Measurements from ENCODE around the gene CRACR2A.

Gene CRACR2A

DNA sequence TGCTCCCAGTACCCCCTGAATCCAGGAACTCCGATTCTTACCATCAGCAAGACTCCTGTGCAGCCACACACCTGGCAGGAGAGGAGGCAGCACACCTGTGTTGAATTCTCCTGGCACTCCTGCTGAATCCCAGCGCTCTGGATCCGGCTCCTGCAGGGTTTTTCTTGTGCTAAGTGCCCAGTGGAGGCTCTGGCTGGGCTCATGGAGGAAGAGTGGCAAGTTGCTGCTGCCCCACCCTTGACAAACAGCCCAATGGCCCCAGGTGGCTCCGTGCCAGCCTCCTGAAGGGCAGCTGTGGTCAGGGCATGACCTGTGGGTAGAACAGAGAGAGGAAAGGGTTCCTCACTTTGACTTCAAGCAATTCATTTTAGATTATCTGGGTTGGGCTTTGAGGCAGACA is 20.0 kb downstream of the CRACR2A start:
- H3K79me2 ChIP-seq (ENCODE audit: control insufficient read depth, insufficient read depth, low read length, poor library complexity), result no peaks in the 10 kb centered on the region
- no peak overlapping the region for H3K4ac ChIP-seq (ENCODE audit: low read depth, low read length)
- no peak overlapping the region for H2AK5ac ChIP-seq (ENCODE audit: low read length)
- H3K27me3 ChIP-seq (ENCODE audit: insufficient read depth, low read length), result no peaks in the 10 kb centered on the region
- H3K4me1 ChIP-seq (ENCODE audit: control insufficient read depth in 1 of 2, insufficient read depth in 2 of 2, low read length in 2 of 2), result no peaks in the 10 kb centered on the region
- H2BK120ac ChIP-seq (ENCODE audit: insufficient read depth, low read length, poor library complexity), result no peak overlapping the region
- no peak overlapping the region for H3K27ac ChIP-seq (ENCODE audit: low read depth, low read length)
- no peak for DNase-seq
- no peak overlapping the region for H3K18ac ChIP-seq (ENCODE audit: low read length)
- no peak overlapping the region for H4K12ac ChIP-seq (ENCODE audit: low read depth, low read length)
- H3K23ac ChIP-seq (ENCODE audit: low read length), result no peak overlapping the region
- H3K4me3 ChIP-seq (ENCODE audit: low read depth, low read length), result no peak overlapping the region
- H3K79me1 ChIP-seq (ENCODE audit: low read length), result no peaks in the 10 kb centered on the region
- H3K9ac ChIP-seq (ENCODE audit: low read length), result no peak overlapping the region
- no peak overlapping the region for H3K14ac ChIP-seq (ENCODE audit: low read length)
- no peak overlapping the region for H2BK12ac ChIP-seq (ENCODE audit: low read length)
- H3K4me2 ChIP-seq (ENCODE audit: low read length), result no peak overlapping the region
- no peaks in the 10 kb centered on the region for H3K36me3 ChIP-seq (ENCODE audit: control insufficient read depth in 1 of 2, insufficient read depth in 2 of 2, low read length in 2 of 2)
- no peak overlapping the region for H4K91ac ChIP-seq (ENCODE audit: low read depth, low read length)
- H3K9me3 ChIP-seq (ENCODE audit: insufficient read depth, low read depth, low read length), result peaks cover 2% of the 10 kb centered on the region
- no peak overlapping the region for H2AFZ ChIP-seq (ENCODE audit: insufficient read depth, low read length, poor library complexity)
- H2BK5ac ChIP-seq (ENCODE audit: low read depth, low read length, poor library complexity), result no peak overlapping the region
- H4K8ac ChIP-seq (ENCODE audit: low read depth, low read length), result no peak overlapping the region
- WGBS (ENCODE audit: extremely low coverage, insufficient coverage, insufficient read length), result no CpG with 5 or more reads among the region's 4 CpGs

DNA sequence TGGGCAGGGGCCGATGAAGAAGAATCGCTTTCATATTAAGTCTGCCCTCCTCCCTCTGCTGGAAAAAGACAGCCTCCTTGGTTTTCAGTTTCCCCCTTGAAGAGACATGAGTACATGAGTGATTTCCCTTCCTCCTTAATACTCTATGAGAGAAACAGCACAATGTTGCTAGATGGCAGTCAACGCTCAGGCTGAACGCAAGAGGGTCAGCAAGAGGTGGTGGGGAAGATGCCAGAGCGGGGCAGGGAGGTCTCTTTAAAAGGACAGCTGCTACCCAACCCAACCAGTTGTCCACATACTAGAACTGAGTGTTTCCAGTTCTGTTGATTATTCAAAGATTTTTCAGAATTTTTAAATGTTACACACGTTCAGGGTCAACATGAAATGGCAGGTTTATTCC is 22.8 kb downstream of the CRACR2A start:
- Histone ChIP-seq H3K4me1 (ENCODE audit: control insufficient read depth in 1 of 2, insufficient read depth in 2 of 2, low read length in 2 of 2) (no peaks in the 10 kb centered on the region), H2BK12ac (ENCODE audit: low read length) (no peak overlapping the region), H2BK5ac (ENCODE audit: low read depth, low read length, poor library complexity) (no peak overlapping the region), H2AK5ac (ENCODE audit: low read length) (no peak overlapping the region), H3K79me1 (ENCODE audit: low read length) (no peaks in the 10 kb centered on the region), H4K12ac (ENCODE audit: low read depth, low read length) (no peak overlapping the region), H4K91ac (ENCODE audit: low read depth, low read length) (no peak overlapping the region), H3K18ac (ENCODE audit: low read length) (no peak overlapping the region), H3K9me3 (ENCODE audit: insufficient read depth, low read depth, low read length) (peaks cover 2% of the 10 kb centered on the region), H3K9ac (ENCODE audit: low read length) (no peak overlapping the region), H3K36me3 (ENCODE audit: control insufficient read depth in 1 of 2, insufficient read depth in 2 of 2, low read length in 2 of 2) (no peaks in the 10 kb centered on the region), H2BK120ac (ENCODE audit: insufficient read depth, low read length, poor library complexity) (no peak overlapping the region), H3K4ac (ENCODE audit: low read depth, low read length) (no peak overlapping the region), H3K27me3 (ENCODE audit: insufficient read depth, low read length) (no peaks in the 10 kb centered on the region), H3K79me2 (ENCODE audit: control insufficient read depth, insufficient read depth, low read length, poor library complexity) (no peaks in the 10 kb centered on the region), H3K14ac (ENCODE audit: low read length) (no peak overlapping the region), H2AFZ (ENCODE audit: insufficient read depth, low read length, poor library complexity) (no peak overlapping the region), H3K4me2 (ENCODE audit: low read length) (no peak overlapping the region), H3K23ac (ENCODE audit: low read length) (no peak overlapping the region), H3K27ac (ENCODE audit: low read depth, low read length) (no peak overlapping the region), H3K4me3 (ENCODE audit: low read depth, low read length) (no peak overlapping the region), H4K8ac (ENCODE audit: low read depth, low read length) (no peak overlapping the region)
- no CpG with 5 or more reads among the region's 6 CpGs for WGBS (ENCODE audit: extremely low coverage, insufficient coverage, insufficient read length)
- DNase-seq, result no peak

DNA sequence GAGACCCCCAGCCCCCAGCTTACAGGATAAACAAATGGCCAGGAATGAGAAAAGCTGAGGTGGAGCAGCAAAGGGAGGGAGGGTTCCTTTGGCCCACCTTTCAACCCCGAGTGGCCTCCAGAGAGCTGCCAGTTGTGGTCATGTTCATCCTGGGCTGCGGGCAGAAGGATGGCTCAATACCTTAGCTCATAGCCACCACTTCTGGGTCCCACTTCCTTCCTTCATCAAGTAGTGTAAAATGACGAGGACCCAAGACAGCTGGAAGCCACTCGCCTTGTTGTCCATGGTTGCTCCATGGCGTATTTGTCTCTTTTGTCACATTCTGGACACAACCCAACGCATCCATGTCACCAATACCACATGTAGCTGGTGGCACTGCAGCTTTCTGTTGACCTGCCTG is 24.2 kb downstream of the CRACR2A start:
- no peak overlapping the region for H3K4me3 ChIP-seq (ENCODE audit: low read depth, low read length)
- H3K18ac ChIP-seq (ENCODE audit: low read length), result no peak overlapping the region
- H3K23ac ChIP-seq (ENCODE audit: low read length), result no peak overlapping the region
- no peak overlapping the region for H2BK120ac ChIP-seq (ENCODE audit: insufficient read depth, low read length, poor library complexity)
- H3K4me2 ChIP-seq (ENCODE audit: low read length), result no peak overlapping the region
- no peak overlapping the region for H2AK5ac ChIP-seq (ENCODE audit: low read length)
- no peak overlapping the region for H3K14ac ChIP-seq (ENCODE audit: low read length)
- H3K36me3 ChIP-seq (ENCODE audit: control insufficient read depth in 1 of 2, insufficient read depth in 2 of 2, low read length in 2 of 2), result no peaks in the 10 kb centered on the region
- H4K8ac ChIP-seq (ENCODE audit: low read depth, low read length), result no peak overlapping the region
- no peaks in the 10 kb centered on the region for H3K4me1 ChIP-seq (ENCODE audit: control insufficient read depth in 1 of 2, insufficient read depth in 2 of 2, low read length in 2 of 2)
- no peak overlapping the region for H2BK12ac ChIP-seq (ENCODE audit: low read length)
- no peak overlapping the region for H4K12ac ChIP-seq (ENCODE audit: low read depth, low read length)
- H3K27me3 ChIP-seq (ENCODE audit: insufficient read depth, low read length), result no peaks in the 10 kb centered on the region
- H2AFZ ChIP-seq (ENCODE audit: insufficient read depth, low read length, poor library complexity), result no peak overlapping the region
- H3K27ac ChIP-seq (ENCODE audit: low read depth, low read length), result no peak overlapping the region
- H3K4ac ChIP-seq (ENCODE audit: low read depth, low read length), result no peak overlapping the region
- DNase-seq, result no peak
- no CpG with 5 or more reads among the region's 6 CpGs for WGBS (ENCODE audit: extremely low coverage, insufficient coverage, insufficient read length)
- H3K9ac ChIP-seq (ENCODE audit: low read length), result no peak overlapping the region
- peaks cover 2% of the 10 kb centered on the region for H3K9me3 ChIP-seq (ENCODE audit: insufficient read depth, low read depth, low read length)
- no peaks in the 10 kb centered on the region for H3K79me2 ChIP-seq (ENCODE audit: control insufficient read depth, insufficient read depth, low read length, poor library complexity)
- no peak overlapping the region for H2BK5ac ChIP-seq (ENCODE audit: low read depth, low read length, poor library complexity)
- H3K79me1 ChIP-seq (ENCODE audit: low read length), result no peaks in the 10 kb centered on the region
- H4K91ac ChIP-seq (ENCODE audit: low read depth, low read length), result no peak overlapping the region

DNA sequence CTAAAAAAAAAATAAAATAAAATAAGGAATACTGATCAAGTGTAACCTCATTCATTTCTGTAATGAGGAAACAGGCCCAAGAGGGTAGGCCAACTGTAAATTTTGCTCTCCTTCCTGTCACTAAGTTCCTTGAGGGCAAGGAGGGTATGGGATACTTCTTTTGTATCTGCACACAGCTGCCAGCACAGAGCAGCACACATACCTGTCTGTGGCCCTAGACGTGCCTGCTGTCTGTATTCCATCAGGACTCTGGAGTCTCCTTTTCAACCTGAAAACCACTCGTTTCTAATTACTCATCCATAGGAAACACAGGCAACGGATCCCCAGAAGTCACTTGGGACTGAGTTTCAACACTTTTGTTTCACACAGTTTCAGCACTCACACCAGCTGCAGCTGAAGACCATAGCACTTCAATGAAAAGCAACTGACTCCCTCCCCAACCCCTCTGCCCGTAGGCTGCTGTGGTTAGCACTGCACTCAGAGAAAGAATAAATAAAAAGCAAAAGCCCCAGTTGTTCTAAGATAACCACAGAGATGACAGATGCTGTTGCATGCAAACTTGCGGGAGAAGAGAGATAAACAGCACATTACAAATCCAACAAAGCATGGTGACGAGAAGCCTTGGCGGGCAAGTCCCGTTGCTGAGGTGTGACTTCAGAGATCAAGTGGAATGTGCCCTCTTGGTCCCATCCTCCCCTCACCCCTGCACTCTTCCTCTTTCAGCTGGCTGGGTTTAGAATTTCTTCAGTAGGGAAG is 24.9 kb downstream of the CRACR2A start:
- H2AFZ ChIP-seq (ENCODE audit: insufficient read depth, low read length, poor library complexity), result no peak overlapping the region
- H3K9ac ChIP-seq (ENCODE audit: low read length), result no peak overlapping the region
- no peak overlapping the region for H2BK12ac ChIP-seq (ENCODE audit: low read length)
- H2AK5ac ChIP-seq (ENCODE audit: low read length), result no peak overlapping the region
- no peaks in the 10 kb centered on the region for H3K79me2 ChIP-seq (ENCODE audit: control insufficient read depth, insufficient read depth, low read length, poor library complexity)
- no peak overlapping the region for H3K23ac ChIP-seq (ENCODE audit: low read length)
- H4K91ac ChIP-seq (ENCODE audit: low read depth, low read length), result no peak overlapping the region
- H3K9me3 ChIP-seq (ENCODE audit: insufficient read depth, low read depth, low read length), result peaks cover 4% of the 10 kb centered on the region
- no peak overlapping the region for H3K4ac ChIP-seq (ENCODE audit: low read depth, low read length)
- no peaks in the 10 kb centered on the region for H3K27me3 ChIP-seq (ENCODE audit: insufficient read depth, low read length)
- no peak overlapping the region for H4K12ac ChIP-seq (ENCODE audit: low read depth, low read length)
- H3K14ac ChIP-seq (ENCODE audit: low read length), result no peak overlapping the region
- no peak overlapping the region for H3K27ac ChIP-seq (ENCODE audit: low read depth, low read length)
- H3K18ac ChIP-seq (ENCODE audit: low read length), result no peak overlapping the region
- H4K8ac ChIP-seq (ENCODE audit: low read depth, low read length), result no peak overlapping the region
- no peak overlapping the region for H3K4me3 ChIP-seq (ENCODE audit: low read depth, low read length)
- H3K79me1 ChIP-seq (ENCODE audit: low read length), result no peaks in the 10 kb centered on the region
- H3K4me1 ChIP-seq (ENCODE audit: control insufficient read depth in 1 of 2, insufficient read depth in 2 of 2, low read length in 2 of 2), result no peaks in the 10 kb centered on the region
- no peak overlapping the region for H2BK5ac ChIP-seq (ENCODE audit: low read depth, low read length, poor library complexity)
- DNase-seq, result no peak
- H3K36me3 ChIP-seq (ENCODE audit: control insufficient read depth in 1 of 2, insufficient read depth in 2 of 2, low read length in 2 of 2), result no peaks in the 10 kb centered on the region
- no CpG with 5 or more reads among the region's 8 CpGs for WGBS (ENCODE audit: extremely low coverage, insufficient coverage, insufficient read length)
- H2BK120ac ChIP-seq (ENCODE audit: insufficient read depth, low read length, poor library complexity), result no peak overlapping the region
- no peak overlapping the region for H3K4me2 ChIP-seq (ENCODE audit: low read length)
